Measurements from ENCODE around the gene ARHGAP24. TPM values are rescaled to one million over a fixed set of nuclear protein-coding genes. Genes with fewer than 3 reads are reported as not detected.

Gene ARHGAP24
- total RNA-seq, 1 experiment from 2014 or later = 1.3 TPM

DNA sequence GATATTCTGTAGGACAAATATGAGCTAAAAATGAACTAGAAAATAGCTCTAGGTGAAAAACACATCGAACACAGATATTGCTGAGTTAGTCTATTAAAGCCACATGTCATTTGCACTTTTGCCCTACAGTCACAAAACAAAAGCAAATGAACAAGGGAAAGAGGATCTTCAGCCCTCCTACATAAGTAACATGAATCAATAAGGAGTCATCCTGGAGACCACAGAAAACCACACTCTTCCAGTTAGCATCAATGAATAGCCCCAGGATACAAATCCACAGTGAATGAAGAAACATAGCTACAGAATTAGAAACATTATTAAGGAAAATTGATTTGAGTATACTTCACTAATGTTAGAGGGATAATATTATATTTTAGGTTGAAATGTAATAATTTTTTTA lies 573.5 kb downstream of the ARHGAP24 start (continued):
- TF ChIP-seq, protein P1, sequence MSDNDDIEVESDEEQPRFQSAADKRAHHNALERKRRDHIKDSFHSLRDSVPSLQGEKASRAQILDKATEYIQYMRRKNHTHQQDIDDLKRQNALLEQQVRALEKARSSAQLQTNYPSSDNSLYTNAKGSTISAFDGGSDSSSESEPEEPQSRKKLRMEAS (IDR thresholded peaks at IDR 0.05) = no peak
- no peak for TF ChIP-seq TCF7L2 (IDR thresholded peaks at IDR 0.05; ENCODE audit: borderline replicate concordance, extremely low read depth, insufficient read depth, insufficient read length)
- no peak for TF ChIP-seq SIN3A (IDR thresholded peaks at IDR 0.05; ENCODE audit: low read depth)
- no peak for TF ChIP-seq EGR1 (IDR thresholded peaks at IDR 0.05; ENCODE audit: low read depth)
- TF ChIP-seq, protein P2, sequence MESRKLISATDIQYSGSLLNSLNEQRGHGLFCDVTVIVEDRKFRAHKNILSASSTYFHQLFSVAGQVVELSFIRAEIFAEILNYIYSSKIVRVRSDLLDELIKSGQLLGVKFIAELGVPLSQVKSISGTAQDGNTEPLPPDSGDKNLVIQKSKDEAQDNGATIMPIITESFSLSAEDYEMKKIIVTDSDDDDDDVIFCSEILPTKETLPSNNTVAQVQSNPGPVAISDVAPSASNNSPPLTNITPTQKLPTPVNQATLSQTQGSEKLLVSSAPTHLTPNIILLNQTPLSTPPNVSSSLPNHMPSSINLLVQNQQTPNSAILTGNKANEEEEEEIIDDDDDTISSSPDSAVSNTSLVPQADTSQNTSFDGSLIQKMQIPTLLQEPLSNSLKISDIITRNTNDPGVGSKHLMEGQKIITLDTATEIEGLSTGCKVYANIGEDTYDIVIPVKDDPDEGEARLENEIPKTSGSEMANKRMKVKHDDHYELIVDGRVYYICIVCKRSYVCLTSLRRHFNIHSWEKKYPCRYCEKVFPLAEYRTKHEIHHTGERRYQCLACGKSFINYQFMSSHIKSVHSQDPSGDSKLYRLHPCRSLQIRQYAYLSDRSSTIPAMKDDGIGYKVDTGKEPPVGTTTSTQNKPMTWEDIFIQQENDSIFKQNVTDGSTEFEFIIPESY (IDR thresholded peaks at IDR 0.05; ENCODE audit: extremely low read depth, insufficient replicate concordance, low read length) = no peak
- TF ChIP-seq JUND (IDR thresholded peaks at IDR 0.05) = no peak
- no peak for TF ChIP-seq FOSL1 (IDR thresholded peaks at IDR 0.05; ENCODE audit: low read depth)
- no peak for TF ChIP-seq ZNF274 (IDR thresholded peaks at IDR 0.05; ENCODE audit: low read depth, low read length)
- TF ChIP-seq YY1 (IDR thresholded peaks at IDR 0.05; ENCODE audit: extremely low read depth, insufficient replicate concordance, low read depth, low read length) = no peak
- no peak for TF ChIP-seq SRF (IDR thresholded peaks at IDR 0.05; ENCODE audit: low read depth)
- TF ChIP-seq ZFX (IDR thresholded peaks at IDR 0.05) = no peak

DNA sequence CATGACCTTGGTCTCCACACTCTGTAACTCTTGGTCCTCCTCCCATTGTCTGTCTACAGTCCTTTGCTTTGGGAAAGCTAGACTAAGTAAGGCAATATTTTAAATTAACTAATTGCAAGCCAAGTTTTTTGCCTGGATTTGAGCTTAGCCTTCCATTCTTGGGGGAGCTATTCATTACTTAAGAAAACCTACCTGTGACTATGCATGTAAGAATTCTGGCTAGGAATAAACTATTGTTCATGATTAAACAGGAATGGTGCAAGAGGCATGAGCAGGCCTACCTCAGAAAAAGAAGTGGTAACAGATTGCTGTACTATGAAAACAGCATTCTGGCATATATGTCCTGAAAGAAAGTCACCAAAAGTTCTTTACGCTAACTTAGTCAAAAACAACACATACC lies 575.5 kb downstream of the ARHGAP24 start:
- DNase-seq (ENCODE audit: low read depth, low spot score) = no peak
- Histone ChIP-seq H3K4me1 (ENCODE audit: control insufficient read depth in 1 of 2, insufficient read depth in 2 of 2, low read length in 2 of 2) (no peaks in the 10 kb centered on the region), H3K79me2 (ENCODE audit: insufficient read depth, low read length) (no peaks in the 10 kb centered on the region), H3K36me3 (ENCODE audit: control insufficient read depth in 1 of 2, insufficient read depth in 2 of 2, low read length in 2 of 2) (no peaks in the 10 kb centered on the region), H3K9me3 (ENCODE audit: control insufficient read depth in 1 of 2, insufficient read depth in 1 of 2, low read depth in 1 of 2, low read length in 2 of 2) (no peaks in the 10 kb centered on the region), H3K27me3 (ENCODE audit: insufficient read depth, low read length) (no peaks in the 10 kb centered on the region), H3K9me2 (ENCODE audit: insufficient read depth) (no peaks in the 10 kb centered on the region), H3K9ac (ENCODE audit: low read length) (no peak overlapping the region), H4K20me1 (ENCODE audit: insufficient read depth) (no peaks in the 10 kb centered on the region), H3K4me3 (replicated peaks in 1 of 2; ENCODE audit: low read depth in 1 of 2, low read length in 2 of 2) (no peak overlapping the region), H3K27ac (ENCODE audit: low read depth, low read length) (no peak overlapping the region), H2AFZ (ENCODE audit: low read depth, low read length, poor library complexity, severe bottlenecking) (no peak overlapping the region), H3K4me2 (ENCODE audit: low read length) (no peak overlapping the region)
- intact Hi-C loops (cut with micrococcal nuclease) = no loop called here
- CTCF ChIA-PET = no interaction called here
- BruUV-seq (replicated peaks) = no TSS peak
- RAD21 ChIA-PET (ENCODE audit: low non-redundant PET in 1 of 2, low total read pairs in 2 of 2, uncharacterized antibody in 2 of 2, unreplicated experiment in 2 of 2) = no interaction called here
- POLR2A ChIA-PET = no interaction called here
- ATAC-seq = no peak
- TF ChIP-seq ZNF274 (IDR thresholded peaks at IDR 0.05; ENCODE audit: low read depth, low read length) (no peak), ZFX (IDR thresholded peaks at IDR 0.05) (no peak), TCF7L2 (IDR thresholded peaks at IDR 0.05; ENCODE audit: borderline replicate concordance, extremely low read depth, insufficient read depth, insufficient read length) (no peak), POLR2A (IDR thresholded peaks at IDR 0.05; ENCODE audit: borderline replicate concordance, extremely low read depth, insufficient read depth, insufficient read length) (no peak), EGR1 (IDR thresholded peaks at IDR 0.05; ENCODE audit: low read depth) (no peak), RAD21 (IDR thresholded peaks at IDR 0.05; ENCODE audit: low read depth) (no peak), EZH2 (IDR thresholded peaks at IDR 0.05) (no peak), YY1 (IDR thresholded peaks at IDR 0.05; ENCODE audit: extremely low read depth, insufficient replicate concordance, low read depth, low read length) (no peak), EZH2phosphoT487 (IDR thresholded peaks at IDR 0.05; ENCODE audit: borderline replicate concordance) (no peak), JUND (IDR thresholded peaks at IDR 0.05) (no peak), FOSL1 (IDR thresholded peaks at IDR 0.05; ENCODE audit: low read depth) (no peak), ELF1 (IDR thresholded peaks at IDR 0.05; ENCODE audit: borderline replicate concordance, low read depth) (no peak), CBX3 (IDR thresholded peaks at IDR 0.05; ENCODE audit: low read depth) (no peak), POLR2AphosphoS5 (IDR thresholded peaks at IDR 0.05; ENCODE audit: low read depth, low read length) (no peak)
- TF ChIP-seq, protein P1 (IDR thresholded peaks at IDR 0.05) = no peak
- TF ChIP-seq, protein P2 (IDR thresholded peaks at IDR 0.05; ENCODE audit: extremely low read depth, insufficient replicate concordance, low read length) = no peak
